Occipital lobe (tissue), 2 donors: ENCODE results near the gene SLC48A1. TPM values are rescaled to one million over a fixed set of nuclear protein-coding genes. Genes with fewer than 3 reads are reported as not detected.

Experiments used
- DNase-seq: peaks from one replicate; lab custom pipeline; 2025; lab: John Stamatoyannopoulos, UW
- total RNA-seq: library from RNA; depleted of rRNA; stranded (reverse); fragments of >200 nt; gene quantifications from one replicate; pipeline ENCODE4 v1.2.3, GENCODE V29; 2014

SLC48A1 gene
- 11.1 TPM for total RNA-seq

DNA sequence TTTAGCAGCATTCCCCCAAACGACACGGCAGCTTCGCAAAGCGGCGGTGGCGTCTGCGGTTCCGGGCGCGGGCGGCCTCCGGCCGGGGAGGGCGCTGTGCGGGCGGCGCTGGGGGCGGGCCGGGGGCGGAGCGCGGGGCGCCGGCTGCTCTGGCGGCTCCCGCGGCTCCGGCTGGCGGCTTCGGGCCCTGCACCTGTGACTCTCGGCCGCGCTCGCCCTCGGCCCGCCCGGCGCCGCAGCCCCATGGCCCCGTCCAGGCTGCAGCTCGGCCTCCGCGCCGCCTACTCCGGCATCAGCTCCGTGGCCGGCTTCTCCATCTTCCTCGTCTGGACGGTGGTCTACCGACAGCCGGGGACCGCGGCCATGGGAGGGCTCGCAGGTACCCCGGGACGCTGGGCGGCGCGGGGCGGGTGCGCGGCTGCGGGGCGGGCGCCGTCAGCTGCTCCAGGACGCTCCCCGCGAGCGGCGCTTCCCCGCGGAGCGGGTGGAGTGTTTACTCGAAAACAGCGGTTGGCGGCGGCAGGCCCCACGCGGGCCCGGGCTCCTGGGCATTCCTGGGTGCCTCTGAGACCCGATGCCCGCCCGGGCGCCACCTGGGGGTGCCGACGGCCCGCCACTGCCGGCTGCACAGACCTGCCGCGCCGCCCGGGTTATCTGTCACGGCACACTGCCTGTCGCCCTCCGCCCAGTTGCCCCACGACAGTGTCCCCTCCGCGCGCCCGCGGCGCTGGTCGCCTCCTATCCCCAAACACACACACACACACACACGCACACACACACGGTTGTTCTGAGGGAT, at the start of gene SLC48A1:
Gene SLC48A1, plus strand, starts transcription at position 177 of the 796 bp plus-strand sequence. Its CDS starts 67 bp downstream, at position 244.
- peak; percentile 70 for DNase-seq

DNA sequence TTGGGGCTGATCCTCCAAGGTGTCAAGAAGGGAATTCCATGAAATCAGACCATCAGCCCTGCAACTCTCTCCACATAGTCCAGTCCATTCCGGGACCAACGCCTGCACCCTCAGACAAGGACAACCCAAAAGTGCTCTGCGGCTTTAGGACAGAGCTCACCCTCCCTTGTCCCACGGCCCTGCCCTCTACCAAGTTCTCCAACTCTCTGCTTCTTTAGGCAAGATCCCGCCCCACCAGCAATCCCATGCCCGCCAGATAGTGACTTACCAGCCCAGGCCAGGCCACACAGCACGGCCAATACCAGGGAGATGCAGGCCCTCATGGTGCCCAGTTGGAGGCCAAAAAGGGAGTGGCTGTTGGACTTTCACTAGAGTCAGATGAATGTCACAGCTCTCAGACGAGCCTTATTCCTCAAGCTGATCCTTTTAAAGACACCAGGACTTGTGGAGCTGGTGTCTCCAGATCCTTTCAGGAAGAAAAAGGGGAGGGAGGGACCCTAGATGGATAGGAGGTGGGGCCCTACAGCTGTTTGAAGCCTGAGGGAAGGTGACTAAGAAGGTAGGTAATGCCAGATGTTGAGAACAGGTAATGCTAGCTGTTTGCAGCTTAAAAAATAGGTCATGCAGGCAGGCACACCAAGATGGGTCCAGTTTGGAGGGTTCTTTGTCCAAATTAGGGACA, 47.8 kb upstream of the SLC48A1 start, which contains the start of gene ENDOU:
Gene ENDOU, minus strand, starts transcription at position 400 of the 682 bp plus-strand sequence. Its CDS starts 77 bp downstream, at position 323.
- DNase-seq: no peak

GRCh38 chr12:47725893-47726292, 47.1 kb upstream of the SLC48A1 start:
- no peak for DNase-seq

DNA sequence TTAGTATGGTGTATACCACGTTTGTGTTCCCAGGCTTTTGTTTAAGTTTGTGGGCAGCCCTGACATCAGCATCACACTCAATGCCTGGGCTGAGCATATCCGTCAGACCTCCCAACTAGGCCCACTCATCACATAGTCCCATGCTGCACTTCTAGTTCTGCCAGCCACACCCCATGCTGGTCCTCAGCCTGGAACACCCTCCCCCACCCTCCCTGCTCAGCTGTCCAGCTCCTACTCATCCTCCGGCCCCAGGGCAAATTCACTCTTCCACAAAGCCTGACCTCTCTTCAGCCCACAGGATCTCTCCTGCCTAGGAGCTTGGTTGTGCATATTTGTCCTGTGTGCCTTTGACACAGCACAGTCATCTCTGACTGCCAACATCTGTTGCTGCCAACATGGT, 43.8 kb upstream of the SLC48A1 start:
- no peak for DNase-seq

GRCh38 chr12:47730341-47730744, 42.7 kb upstream of the SLC48A1 start:
- no peak for DNase-seq

DNA sequence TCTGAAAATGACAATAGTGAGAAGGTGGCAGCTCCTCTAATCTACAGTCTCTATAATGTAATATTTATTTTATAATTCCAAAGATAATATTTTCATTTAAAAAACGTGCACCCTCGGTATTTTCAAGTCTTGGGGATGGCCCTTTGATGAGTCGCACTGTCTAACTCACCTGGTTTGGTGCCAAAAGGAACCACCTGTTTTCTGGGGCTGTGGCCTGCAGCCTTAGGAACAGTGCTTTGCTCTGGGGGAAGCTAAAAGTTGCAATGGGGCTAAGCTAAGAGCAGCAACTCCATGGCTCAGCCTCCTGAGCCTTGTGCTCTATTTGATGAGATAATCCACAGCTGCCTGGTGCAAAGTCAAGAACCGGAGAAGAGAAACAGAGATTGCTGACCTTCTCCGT, 41.3 kb upstream of the SLC48A1 start:
- DNase-seq: no peak

GRCh38 chr12:47732504-47732903, 40.5 kb upstream of the SLC48A1 start:
- DNase-seq: no peak

DNA sequence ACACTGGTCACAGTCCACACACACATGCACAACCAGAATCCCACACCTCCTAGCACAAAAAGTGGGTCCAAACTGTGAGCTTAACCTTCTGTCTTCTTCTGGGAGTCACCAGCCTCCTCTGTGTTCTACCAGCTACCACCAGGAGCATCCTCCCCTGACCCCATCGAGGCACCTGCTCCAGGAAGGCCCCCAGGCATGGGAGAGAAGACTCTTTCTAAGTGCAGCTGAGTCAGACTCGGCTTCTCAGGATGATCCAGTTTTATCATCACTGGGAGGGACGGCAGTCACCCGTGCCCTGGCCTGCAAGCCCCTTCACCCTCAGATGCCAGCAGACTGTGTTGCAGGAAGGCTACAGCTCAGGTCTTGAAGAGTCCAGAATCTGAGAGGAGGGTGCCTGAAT, 39.9 kb upstream of the SLC48A1 start:
- no peak for DNase-seq

DNA sequence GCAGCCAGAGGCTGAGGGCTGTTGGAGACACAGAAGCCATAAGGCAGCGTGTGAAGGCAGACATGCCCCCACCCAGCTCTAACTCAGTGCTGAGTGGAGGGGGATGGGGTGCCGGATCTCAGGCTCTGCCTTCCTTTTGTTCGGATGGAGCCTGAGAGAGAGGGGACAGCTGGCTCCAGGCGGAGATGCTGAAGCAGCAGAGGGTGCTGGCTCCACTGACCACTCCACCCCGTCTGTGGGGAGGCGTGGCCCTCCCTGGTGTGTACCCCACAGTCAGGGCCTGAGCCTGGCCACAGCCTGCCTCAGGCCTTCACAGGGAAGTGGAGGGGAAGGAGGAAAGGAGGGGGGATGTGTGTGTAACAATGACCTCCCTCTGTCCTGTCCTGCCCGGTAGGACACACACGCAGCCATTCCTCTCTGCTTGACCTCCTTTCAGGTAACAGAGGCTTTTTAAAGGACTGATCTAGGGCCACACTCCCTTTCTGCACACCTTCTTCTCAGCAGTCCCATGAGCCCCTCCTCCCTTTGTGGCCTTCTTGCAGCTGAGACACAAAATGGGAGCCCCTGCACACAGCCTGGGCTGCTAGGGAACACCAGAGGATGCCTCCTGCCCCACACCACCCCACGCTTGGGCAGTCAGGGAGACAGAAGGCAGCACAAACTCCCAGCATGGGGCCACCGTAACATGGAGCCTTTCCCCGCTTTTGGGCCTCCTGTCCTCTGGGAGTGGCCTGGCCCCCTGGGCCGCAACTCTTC, 38.1 kb upstream of the SLC48A1 start:
- DNase-seq: no peak

DNA sequence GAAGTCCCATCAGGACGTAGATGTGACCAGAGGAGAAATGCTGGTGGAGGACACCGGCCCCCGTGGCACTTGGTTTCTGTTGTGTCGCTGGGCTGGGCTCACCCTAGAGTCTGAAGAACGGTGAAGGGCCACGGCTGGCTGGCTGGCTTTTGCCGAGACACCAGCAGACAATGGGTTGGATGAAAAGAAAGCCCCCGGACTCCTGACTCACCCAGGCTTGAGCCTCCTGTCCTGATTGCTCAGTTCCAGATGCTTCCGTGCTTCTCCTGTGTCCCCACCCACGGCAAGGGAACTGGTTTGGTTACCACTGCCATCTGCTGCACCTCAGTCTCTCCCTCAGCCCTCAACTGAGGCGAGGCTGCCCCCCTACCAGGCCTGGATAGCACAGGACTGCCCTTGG, 37.4 kb upstream of the SLC48A1 start:
- DNase-seq: no peak

DNA sequence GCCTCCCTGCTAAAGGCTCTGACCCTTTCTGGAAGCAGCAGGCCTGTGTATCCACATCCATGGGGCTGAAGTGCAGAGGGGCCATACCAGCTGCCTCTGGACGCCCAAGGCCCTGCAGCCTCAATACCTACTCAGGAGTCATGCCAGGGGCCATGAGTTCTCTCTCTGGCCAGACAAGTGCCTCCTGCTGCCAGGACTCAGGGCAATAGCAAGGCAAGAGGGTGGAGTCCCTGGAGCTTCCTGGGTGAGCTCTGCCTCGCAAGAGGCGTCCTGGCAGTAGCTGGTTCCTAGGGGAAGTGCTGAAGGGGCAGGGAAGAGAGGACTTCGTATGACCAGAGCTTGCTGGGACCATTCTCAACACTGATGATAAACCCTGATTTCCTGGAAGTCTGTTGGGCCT, 36.8 kb upstream of the SLC48A1 start:
- no peak for DNase-seq

DNA sequence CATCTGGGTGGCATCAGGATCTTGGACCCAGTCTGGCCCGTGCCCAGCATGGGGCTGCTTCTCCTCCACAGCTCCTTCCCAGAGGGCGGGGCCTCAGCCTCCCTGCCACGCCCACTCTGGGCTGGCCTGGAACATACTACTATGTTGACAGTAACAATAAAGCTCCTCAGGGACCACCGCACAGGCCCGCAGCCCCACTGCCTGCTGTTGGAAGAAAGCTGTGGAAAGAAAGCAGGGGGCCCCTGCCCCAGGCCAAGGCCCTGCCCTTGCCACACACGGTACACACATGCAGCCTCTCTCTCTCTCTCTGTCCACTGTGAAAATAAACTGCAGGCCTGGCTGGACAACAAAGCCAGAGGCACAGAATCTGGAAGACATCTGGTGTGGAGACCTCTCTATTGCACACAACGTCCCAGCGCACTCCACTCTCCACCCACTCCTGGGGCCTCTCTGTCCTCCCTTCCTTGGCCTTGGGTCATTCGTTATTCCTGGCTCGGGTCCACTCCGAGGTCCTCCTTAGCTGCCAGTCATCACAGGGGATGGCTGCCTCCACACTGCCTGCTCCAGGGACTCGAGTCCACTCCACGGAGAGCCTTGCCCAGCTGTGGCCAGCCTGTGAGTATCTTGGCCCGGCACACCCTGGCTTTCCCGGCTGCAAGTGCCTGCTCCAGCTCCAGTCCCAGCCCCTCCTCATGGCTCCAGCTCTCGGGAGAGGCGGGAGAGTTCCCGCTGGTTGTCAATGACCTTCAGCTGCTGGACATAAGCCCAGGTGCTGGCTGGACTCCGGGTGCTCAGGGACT, 36.0 kb upstream of the SLC48A1 start:
- peak; percentile 78 for DNase-seq

- no peak for DNase-seq
Observed at GRCh38 chr12:47737936-47738594, 35.0 kb upstream of the SLC48A1 start.

GRCh38 chr12:47739297-47739696, 33.7 kb upstream of the SLC48A1 start:
- DNase-seq: no peak

DNA sequence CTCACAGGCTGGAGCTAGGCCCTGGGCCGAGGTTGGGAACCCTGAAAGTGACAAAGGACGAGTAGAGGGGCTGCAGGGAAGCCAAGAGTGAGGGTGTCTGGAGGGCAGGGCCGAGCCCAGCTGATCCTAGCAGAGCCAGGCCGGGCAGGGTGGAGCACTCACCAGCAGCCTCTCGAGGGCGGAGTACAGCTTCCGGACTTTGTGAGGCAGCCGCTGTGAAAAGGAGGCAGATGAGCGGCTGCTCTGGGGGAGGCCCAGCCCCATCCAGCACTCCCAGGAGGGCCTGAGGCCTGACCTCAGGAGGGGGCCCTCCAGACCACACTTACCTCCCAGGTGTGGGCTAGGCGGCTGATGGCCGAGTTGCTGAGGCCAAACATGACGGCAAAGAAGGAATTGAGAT, 33.1 kb upstream of the SLC48A1 start:
- no peak for DNase-seq

DNA sequence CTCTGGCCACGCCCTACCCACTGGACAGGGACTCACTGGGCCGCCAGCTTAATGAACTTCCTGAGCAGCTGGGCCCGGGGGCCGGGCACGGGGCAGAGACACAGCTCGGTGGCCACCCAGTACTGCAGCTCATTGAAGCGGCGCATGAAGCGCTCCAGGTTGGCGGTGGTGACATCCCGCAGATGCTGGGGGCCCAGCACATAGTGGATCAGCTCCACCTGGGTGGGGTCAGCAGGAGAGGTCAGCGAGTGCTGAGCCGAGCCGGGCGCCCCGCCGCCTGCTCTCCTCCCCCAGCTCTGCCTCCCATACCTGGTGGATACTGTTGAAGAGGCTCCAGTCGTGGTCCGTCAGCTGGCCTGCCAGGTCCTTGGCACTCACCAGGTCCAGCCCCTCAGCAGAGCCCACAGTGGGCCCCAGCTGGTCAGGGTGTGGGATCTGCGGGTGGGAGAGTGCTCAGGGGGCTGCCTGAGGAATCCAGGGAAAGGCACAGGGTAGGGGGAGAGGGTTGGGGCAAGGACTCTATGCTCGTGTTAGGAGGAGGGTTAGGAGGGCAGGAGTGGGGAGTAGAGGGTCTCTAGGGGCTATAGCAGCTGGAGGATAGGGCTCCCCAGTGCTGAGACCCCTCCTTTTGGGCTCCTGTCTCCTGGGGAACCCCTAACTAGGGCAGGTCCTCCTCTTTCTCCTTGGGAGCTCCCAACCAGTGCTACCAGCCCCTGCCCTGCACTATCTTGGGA, 32.3 kb upstream of the SLC48A1 start:
- no peak for DNase-seq

DNA sequence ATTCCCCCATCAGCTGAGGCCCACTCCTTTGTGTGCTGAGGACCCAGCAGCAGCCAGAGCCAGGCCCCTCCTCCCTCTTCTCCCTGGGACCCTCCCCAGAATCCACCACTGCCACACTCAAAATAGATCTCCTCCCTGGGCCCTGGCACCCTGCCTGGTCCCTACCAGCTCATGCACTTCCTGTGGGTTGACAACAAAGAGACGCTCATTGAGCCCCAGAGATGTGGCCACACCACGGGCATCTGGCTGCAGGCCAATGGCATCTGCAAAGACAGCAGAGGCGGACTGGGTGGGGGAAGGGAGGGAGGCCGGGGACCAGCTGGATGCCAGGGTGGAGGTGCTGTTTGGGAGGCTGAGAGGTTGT, 31.7 kb upstream of the SLC48A1 start:
- peak; percentile 90 for DNase-seq

- DNase-seq: no peak
Observed at GRCh38 chr12:47742253-47742825, 30.7 kb upstream of the SLC48A1 start.

- DNase-seq: no peak
Observed at GRCh38 chr12:47743311-47743860, 29.7 kb upstream of the SLC48A1 start.
